Stimulated activated memory B cell treated with anti-CD40 and anti-IgM and Interleukin-4, amounts not matched to agents 10 μg/mL and 1 μg/mL and 100 μg/mL, for 72 hours (primary cell): ENCODE results near the gene NECTIN4.

ENCODE experiments used
- ATAC-seq: fragments of 150-1000 bp; cut with Tn5 transposase; 2 replicates; pipeline ENCODE4 v1.10.0; 2021
- H3K27ac Mint-ChIP-seq: one replicate; pipeline ENCODE4 v1.8.0; 2022; ENCODE audit warnings: mild to moderate bottlenecking, mixed read lengths
- H3K27me3 Mint-ChIP-seq: one replicate; pipeline ENCODE4 v1.8.0; 2022; ENCODE audit warnings: mixed read lengths
- H3K36me3 Mint-ChIP-seq: one replicate; pipeline ENCODE4 v1.8.0; 2022; ENCODE audit warnings: mixed read lengths
- H3K4me1 Mint-ChIP-seq: one replicate; pipeline ENCODE4 v1.8.0; 2022; ENCODE audit warnings: mixed read lengths
- H3K4me3 Mint-ChIP-seq: one replicate; pipeline ENCODE4 v1.8.0; 2022; ENCODE audit warnings: mild to moderate bottlenecking, moderate library complexity, mixed read lengths
- H3K9me3 Mint-ChIP-seq: one replicate; pipeline ENCODE4 v1.8.0; 2022; ENCODE audit warnings: mixed read lengths

Gene NECTIN4

GRCh38 chr1:161080441-161081405 lies 8.6 kb downstream of the NECTIN4 start:
- H3K36me3 Mint-ChIP-seq: no peaks in the 10 kb centered on the region
- no peak for ATAC-seq
- no peak overlapping the region for H3K4me3 Mint-ChIP-seq
- H3K4me1 Mint-ChIP-seq: no peaks in the 10 kb centered on the region
- no peak overlapping the region for H3K27ac Mint-ChIP-seq
- H3K9me3 Mint-ChIP-seq: no peaks in the 10 kb centered on the region
- peaks cover 2% of the 10 kb centered on the region for H3K27me3 Mint-ChIP-seq

- Mint-ChIP-seq H3K4me3 (peak overlapping the region; percentile 44), H3K9me3 (no peaks in the 10 kb centered on the region), H3K4me1 (no peaks in the 10 kb centered on the region), H3K27ac (no peak overlapping the region), H3K27me3 (no peaks in the 10 kb centered on the region), H3K36me3 (no peaks in the 10 kb centered on the region)
- ATAC-seq: no peak
These were observed 9.8 kb downstream of the NECTIN4 start for GRCh38 chr1:161079436-161080110.

GRCh38 chr1:161077426-161077825 lies 11.9 kb downstream of the NECTIN4 start:
- no peaks in the 10 kb centered on the region for H3K9me3 Mint-ChIP-seq

GRCh38 chr1:161076410-161076809 lies 12.9 kb downstream of the NECTIN4 start:
- no peak for ATAC-seq
- H3K27me3 Mint-ChIP-seq: no peaks in the 10 kb centered on the region
- peaks cover 8% of the 10 kb centered on the region for H3K4me1 Mint-ChIP-seq
- H3K36me3 Mint-ChIP-seq: no peaks in the 10 kb centered on the region
- no peak overlapping the region for H3K27ac Mint-ChIP-seq
- H3K4me3 Mint-ChIP-seq: no peak overlapping the region
- no peaks in the 10 kb centered on the region for H3K9me3 Mint-ChIP-seq

More at GRCh38 chr1:161077426-161077825, 11.9 kb downstream of the NECTIN4 start:
- Mint-ChIP-seq H3K36me3 (no peaks in the 10 kb centered on the region), H3K4me3 (no peak overlapping the region), H3K27me3 (no peaks in the 10 kb centered on the region), H3K27ac (no peak overlapping the region), H3K4me1 (no peaks in the 10 kb centered on the region)
- ATAC-seq: no peak

- no peak for ATAC-seq
- Mint-ChIP-seq H3K27ac (no peak overlapping the region), H3K27me3 (no peaks in the 10 kb centered on the region), H3K9me3 (no peaks in the 10 kb centered on the region), H3K4me3 (no peak overlapping the region), H3K36me3 (no peaks in the 10 kb centered on the region), H3K4me1 (peaks cover 12% of the 10 kb centered on the region)
These were observed 14.5 kb downstream of the NECTIN4 start for GRCh38 chr1:161074676-161075368.

GRCh38 chr1:161073474-161074121 lies 15.8 kb downstream of the NECTIN4 start:
- no peak overlapping the region for H3K27ac Mint-ChIP-seq
- H3K9me3 Mint-ChIP-seq: no peaks in the 10 kb centered on the region
- H3K4me1 Mint-ChIP-seq: peaks cover 12% of the 10 kb centered on the region
- H3K27me3 Mint-ChIP-seq: no peaks in the 10 kb centered on the region
- no peak overlapping the region for H3K4me3 Mint-ChIP-seq
- no peak for ATAC-seq
- peaks cover 12% of the 10 kb centered on the region for H3K36me3 Mint-ChIP-seq

GRCh38 chr1:161072751-161073449 lies 16.5 kb downstream of the NECTIN4 start:
- no peak overlapping the region for H3K4me3 Mint-ChIP-seq
- no peaks in the 10 kb centered on the region for H3K27me3 Mint-ChIP-seq
- no peaks in the 10 kb centered on the region for H3K9me3 Mint-ChIP-seq
- ATAC-seq: no peak
- peaks cover 19% of the 10 kb centered on the region for H3K4me1 Mint-ChIP-seq
- H3K27ac Mint-ChIP-seq: no peak overlapping the region
- H3K36me3 Mint-ChIP-seq: peaks cover 17% of the 10 kb centered on the region

- peaks cover 29% of the 10 kb centered on the region for H3K4me1 Mint-ChIP-seq
These were observed 17.4 kb downstream of the NECTIN4 start for GRCh38 chr1:161071886-161072371.

GRCh38 chr1:161070761-161071160 lies 18.6 kb downstream of the NECTIN4 start:
- Mint-ChIP-seq H3K27me3 (no peaks in the 10 kb centered on the region), H3K36me3 (peaks cover 31% of the 10 kb centered on the region), H3K9me3 (no peaks in the 10 kb centered on the region), H3K27ac (peak overlapping the region; percentile 94), H3K4me3 (no peak overlapping the region), H3K4me1 (peaks cover 40% of the 10 kb centered on the region)
- no peak for ATAC-seq

More at GRCh38 chr1:161071886-161072371, 17.4 kb downstream of the NECTIN4 start:
- Mint-ChIP-seq H3K9me3 (no peaks in the 10 kb centered on the region), H3K4me3 (no peak overlapping the region), H3K27ac (peak overlapping the region; percentile 94), H3K36me3 (peaks cover 25% of the 10 kb centered on the region), H3K27me3 (no peaks in the 10 kb centered on the region)
- ATAC-seq: no peak

- peak; percentile 95 for ATAC-seq
- Mint-ChIP-seq H3K4me1 (peaks cover 48% of the 10 kb centered on the region), H3K36me3 (peaks cover 32% of the 10 kb centered on the region), H3K9me3 (no peaks in the 10 kb centered on the region), H3K27me3 (no peaks in the 10 kb centered on the region), H3K4me3 (peak within 1 kb of the TSS; percentile 93), H3K27ac (peak within 1 kb of the TSS; percentile 94)
These were observed 19.6 kb downstream of the NECTIN4 start, which contains the start of gene ARHGAP30 for GRCh38 chr1:161069731-161070270. ARHGAP30 (minus strand) TSS chr1:161069891; CDS start chr1:161069624, 267 bp downstream.

GRCh38 chr1:161069241-161069640 lies 20.1 kb downstream of the NECTIN4 start:
- Mint-ChIP-seq H3K4me1 (peaks cover 53% of the 10 kb centered on the region), H3K27me3 (no peaks in the 10 kb centered on the region), H3K27ac (peak overlapping the region; percentile 94), H3K9me3 (no peaks in the 10 kb centered on the region), H3K36me3 (peaks cover 38% of the 10 kb centered on the region), H3K4me3 (peak overlapping the region; percentile 93)
- ATAC-seq: no peak

- peaks cover 60% of the 10 kb centered on the region for H3K4me1 Mint-ChIP-seq
- no peaks in the 10 kb centered on the region for H3K27me3 Mint-ChIP-seq
- peak; percentile 84 for ATAC-seq
- H3K36me3 Mint-ChIP-seq: peaks cover 43% of the 10 kb centered on the region
- H3K9me3 Mint-ChIP-seq: no peaks in the 10 kb centered on the region
- peak overlapping the region; percentile 94 for H3K27ac Mint-ChIP-seq
- peak overlapping the region; percentile 93 for H3K4me3 Mint-ChIP-seq
These were observed 20.8 kb downstream of the NECTIN4 start for GRCh38 chr1:161068306-161069234.

GRCh38 chr1:161066694-161067093 lies 22.7 kb downstream of the NECTIN4 start:
- ATAC-seq: no peak
- H3K4me1 Mint-ChIP-seq: peaks cover 72% of the 10 kb centered on the region
- H3K9me3 Mint-ChIP-seq: no peaks in the 10 kb centered on the region
- peak overlapping the region; percentile 93 for H3K4me3 Mint-ChIP-seq
- peaks cover 50% of the 10 kb centered on the region for H3K36me3 Mint-ChIP-seq
- H3K27ac Mint-ChIP-seq: peak overlapping the region; percentile 94
- no peaks in the 10 kb centered on the region for H3K27me3 Mint-ChIP-seq
